Activated CD4-positive, alpha-beta T cell treated with anti-CD3 and anti-CD28 coated beads, Interleukin-2, Interleukin-6, amounts not matched to agents 100 ng/mL and 50 ng/mL, durations not matched to agents 16 hours and 8 hours (primary cell): ENCODE measurements around the gene C16orf86.

ENCODE experiments used
- DNase-seq: peaks from one replicate; pipeline ENCODE4 v3.0.0-alpha.2; 2020

The C16orf86 gene

GRCh38 chr16:67699265-67699664, 32.7 kb downstream of the C16orf86 start:
- DNase-seq, result no peak

- DNase-seq, result no peak
Observed at GRCh38 chr16:67701420-67701819, 34.8 kb downstream of the C16orf86 start.

GRCh38 chr16:67702130-67702529, 35.5 kb downstream of the C16orf86 start:
- DNase-seq, result no peak

GRCh38 chr16:67703626-67704025, 37.0 kb downstream of the C16orf86 start:
- DNase-seq, result peak; percentile 34

GRCh38 chr16:67704110-67704509, 37.5 kb downstream of the C16orf86 start:
- DNase-seq, result no peak

- no peak for DNase-seq
Observed at GRCh38 chr16:67707210-67707609, 40.6 kb downstream of the C16orf86 start.

GRCh38 chr16:67707790-67708189, 41.2 kb downstream of the C16orf86 start:
- DNase-seq, result no peak

- DNase-seq, result no peak
Observed at GRCh38 chr16:67708368-67708771, 41.8 kb downstream of the C16orf86 start.

GRCh38 chr16:67709050-67709449, 42.4 kb downstream of the C16orf86 start:
- DNase-seq, result no peak

- no peak for DNase-seq
Observed at GRCh38 chr16:67710607-67711006, 44.0 kb downstream of the C16orf86 start.

- DNase-seq, result no peak
Observed at GRCh38 chr16:67713647-67714273, 47.1 kb downstream of the C16orf86 start.

- no peak for DNase-seq
Observed at GRCh38 chr16:67714522-67714921, 47.9 kb downstream of the C16orf86 start.

GRCh38 chr16:67716097-67716496, 49.5 kb downstream of the C16orf86 start:
- no peak for DNase-seq
